HAP-1 (cell line): ENCODE results near the gene ZNF462.
"Not testable (repeated sequence)": the region's sequence is repeated elsewhere in the genome, so short reads cannot be mapped to it uniquely, and the experiment has no call there.

Experiments
- DNase-seq, 2 experiments: peaks; one replicate each; pipeline ENCODE4 v3.0.0-alpha.2; 2016 to 2020; ENCODE audit warnings: low spot score in 2 of 2
- H3K27me3 ChIP-seq: fragments of 250-450 bp; sonication (Bioruptor Pico); 2 replicates; pipeline ENCODE4 v1.5.1; 2020; ENCODE audit warnings: low read depth, mild to moderate bottlenecking, moderate library complexity
- H3K36me3 ChIP-seq: fragments of 250-450 bp; sonication (Bioruptor Pico); replicated peaks from 2 replicates; pipeline ENCODE4 v1.5.1; 2020; ENCODE audit warnings: mild to moderate bottlenecking
- H3K4me1 ChIP-seq: fragments of 250-450 bp; sonication (Bioruptor Pico); 2 replicates; pipeline ENCODE4 v1.5.1; 2020; ENCODE audit warnings: mild to moderate bottlenecking
- H3K4me3 ChIP-seq: fragments of 250-450 bp; sonication (Bioruptor Pico); 2 replicates; pipeline ENCODE4 v1.5.1; 2020; ENCODE audit warnings: mild to moderate bottlenecking, moderate library complexity
- H3K9me3 ChIP-seq: fragments of 250-450 bp; sonication (Bioruptor Pico); 2 replicates; pipeline ENCODE4 v1.5.1; 2020; ENCODE audit warnings: mild to moderate bottlenecking, moderate library complexity
- in situ Hi-C: fragments of 300-500 bp; cut with MboI; formaldehyde crosslinking; loops from 3 replicates; pipeline ENCODE4 v1.14.3; 2020; ENCODE audit warnings: low sequenced_read_pairs, inconsistent platforms, mixed read lengths

ZNF462 gene

DNA sequence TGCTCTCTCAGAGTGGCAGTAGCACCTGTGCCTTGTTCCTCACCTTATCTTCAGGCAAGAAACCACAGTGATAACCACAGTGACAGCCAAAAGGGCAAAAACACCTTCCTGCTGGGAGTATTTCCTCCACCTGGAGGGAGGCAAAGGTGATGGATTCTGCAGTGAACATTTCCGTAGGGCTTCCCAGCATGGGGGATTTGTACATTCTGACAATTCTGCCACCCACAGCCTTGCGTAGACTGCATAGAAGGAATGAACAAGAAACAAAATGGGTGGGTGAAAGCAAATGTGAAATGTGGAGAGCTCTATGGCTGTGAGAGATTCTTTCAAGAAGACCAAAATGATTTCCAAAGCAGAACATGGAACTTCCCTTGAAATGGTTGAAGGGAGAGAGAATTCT, 111.4 kb downstream of the ZNF462 start:
- Histone ChIP-seq H3K9me3 (no peaks in the 10 kb centered on the region), H3K27me3 (no peaks in the 10 kb centered on the region), H3K4me3 (no peak overlapping the region), H3K36me3 (peaks cover 55% of the 10 kb centered on the region), H3K4me1 (peaks cover 21% of the 10 kb centered on the region)
- in situ Hi-C loops, result no loop called here
- DNase-seq, result no peak

- H3K27me3 ChIP-seq, result no peaks in the 10 kb centered on the region
- no peak for DNase-seq
- peaks cover 2% of the 10 kb centered on the region; the same call in 1 of the 2 replicates for H3K4me1 ChIP-seq
- H3K36me3 ChIP-seq, result peaks cover 55% of the 10 kb centered on the region
- no peak overlapping the region for H3K4me3 ChIP-seq
- no peaks in the 10 kb centered on the region for H3K9me3 ChIP-seq
- in situ Hi-C loops, result no loop called here
Observed at GRCh38 chr9:106976772-106977171, 113.8 kb downstream of the ZNF462 start.

GRCh38 chr9:106980551-106981101, 117.7 kb downstream of the ZNF462 start:
- Histone ChIP-seq H3K4me3 (no peak overlapping the region), H3K9me3 (no peaks in the 10 kb centered on the region), H3K4me1 (peaks cover 24% of the 10 kb centered on the region), H3K27me3 (no peaks in the 10 kb centered on the region), H3K36me3 (peaks cover 28% of the 10 kb centered on the region)
- no peak for DNase-seq
- in situ Hi-C loops, result no loop called here

DNA sequence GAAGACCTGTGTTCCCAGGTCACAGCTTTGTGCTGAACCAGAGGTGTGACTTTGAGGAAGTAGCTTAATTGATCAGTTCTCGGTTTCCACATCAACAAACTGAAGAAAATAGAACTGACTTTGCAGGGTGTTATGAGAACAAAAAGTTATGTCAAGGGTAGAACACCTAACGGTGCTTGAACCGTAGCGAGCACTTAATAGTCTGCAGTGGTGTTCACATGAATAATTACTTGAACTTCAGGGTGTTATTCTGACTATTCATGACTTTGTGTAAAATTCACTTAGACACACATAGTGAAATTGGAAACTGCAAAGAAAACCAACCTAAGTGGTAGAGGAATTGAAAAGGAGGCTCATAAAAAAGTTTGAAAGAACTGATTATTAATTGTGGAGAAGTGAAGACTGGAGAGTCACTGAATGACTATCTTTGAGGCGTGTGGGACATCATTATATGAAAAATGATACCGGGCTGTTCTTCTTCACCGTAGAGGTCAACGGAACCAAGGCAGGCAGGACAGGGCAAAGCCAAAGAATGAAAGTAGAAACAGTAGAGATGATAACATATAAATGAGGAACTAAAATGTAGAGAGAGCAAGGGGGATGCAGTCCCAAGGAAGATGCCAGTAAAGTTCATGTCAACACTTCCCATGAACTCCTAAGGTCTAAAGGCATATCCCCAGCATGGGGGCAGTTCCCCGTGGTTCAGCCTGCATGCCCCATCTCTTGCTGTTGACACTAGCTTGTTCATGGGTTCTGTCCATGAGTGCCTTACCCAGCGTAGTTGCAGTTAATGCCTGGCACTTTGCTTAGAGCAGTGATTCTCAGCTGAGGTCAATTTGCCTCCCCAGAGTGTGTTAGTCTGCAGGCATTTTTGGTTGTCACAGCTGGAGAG, 118.7 kb downstream of the ZNF462 start:
- no peak for DNase-seq
- no peak overlapping the region for H3K4me3 ChIP-seq
- H3K27me3 ChIP-seq, result no peaks in the 10 kb centered on the region
- in situ Hi-C loops, result no loop called here
- H3K9me3 ChIP-seq, result no peaks in the 10 kb centered on the region
- peaks cover 24% of the 10 kb centered on the region for H3K4me1 ChIP-seq
- H3K36me3 ChIP-seq, result peaks cover 25% of the 10 kb centered on the region

DNA sequence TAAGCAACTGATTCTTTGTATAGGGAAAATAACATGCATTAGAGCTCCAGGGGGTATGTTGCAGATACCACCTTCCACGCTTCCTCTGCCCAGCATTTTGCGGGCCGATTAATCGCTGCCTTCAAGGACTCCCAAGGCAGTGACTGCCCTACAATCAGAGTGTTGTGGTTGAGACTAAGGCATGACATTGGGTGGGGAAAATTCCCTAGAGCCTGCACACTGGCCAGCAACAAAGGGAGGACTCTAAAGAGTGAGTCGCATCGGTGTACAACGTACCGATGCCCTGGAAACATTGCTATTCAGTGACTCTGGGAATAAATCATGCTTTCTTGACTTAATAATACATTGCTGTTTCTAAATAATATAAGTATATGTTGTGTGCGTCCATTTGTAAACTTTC, 119.7 kb downstream of the ZNF462 start:
- Histone ChIP-seq H3K27me3 (no peaks in the 10 kb centered on the region), H3K4me3 (no peak overlapping the region), H3K4me1 (peaks cover 24% of the 10 kb centered on the region), H3K36me3 (peaks cover 20% of the 10 kb centered on the region), H3K9me3 (no peaks in the 10 kb centered on the region)
- in situ Hi-C loops, result no loop called here
- peak in 1 of 2 experiments; percentile 26 for DNase-seq

DNA sequence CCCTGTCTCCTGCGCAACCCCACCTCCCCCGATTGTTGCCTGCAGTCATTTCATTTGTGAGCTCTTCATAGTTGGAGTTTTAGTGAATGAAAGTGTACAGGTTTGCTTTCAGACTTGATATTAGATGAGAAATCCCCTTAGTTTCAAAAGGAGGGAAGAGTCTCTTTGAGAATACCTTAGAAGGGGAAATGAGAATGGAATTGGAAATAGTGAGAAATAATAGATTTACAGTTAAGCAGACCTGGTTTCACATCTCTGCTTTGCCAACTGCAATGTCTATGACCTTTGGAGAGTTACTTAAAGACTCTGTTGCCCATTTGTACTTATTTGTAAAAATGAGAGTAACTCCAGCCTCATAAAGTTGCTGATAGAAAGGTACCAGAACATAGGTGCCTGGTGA, 120.4 kb downstream of the ZNF462 start:
- peaks cover 20% of the 10 kb centered on the region for H3K36me3 ChIP-seq
- no peaks in the 10 kb centered on the region for H3K27me3 ChIP-seq
- peak in 1 of 2 experiments; percentile 24 for DNase-seq
- H3K4me3 ChIP-seq, result no peak overlapping the region
- peaks cover 24% of the 10 kb centered on the region for H3K4me1 ChIP-seq
- in situ Hi-C loops, result no loop called here
- H3K9me3 ChIP-seq, result no peaks in the 10 kb centered on the region

DNA sequence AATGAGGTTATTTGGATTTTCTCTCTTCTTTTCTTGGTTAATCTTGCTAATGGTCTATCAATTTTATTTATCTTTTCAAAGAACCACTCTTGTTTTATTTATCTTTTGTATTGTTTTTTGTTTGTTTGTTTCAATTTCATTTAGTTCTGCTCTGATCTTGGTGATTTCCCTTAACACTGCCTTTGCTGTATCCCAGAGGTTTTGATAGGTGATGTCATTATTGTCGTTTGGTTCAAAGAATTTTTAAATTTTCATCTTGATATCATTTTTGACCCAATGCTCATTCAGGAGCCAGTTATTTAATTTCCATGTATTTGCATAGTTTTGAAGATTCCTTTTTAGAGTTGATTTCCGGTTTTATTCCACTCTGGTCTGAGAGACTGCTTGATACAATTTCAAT, 126.9 kb downstream of the ZNF462 start:
- H3K27me3 ChIP-seq, H3K9me3 ChIP-seq, H3K4me3 ChIP-seq, H3K4me1 ChIP-seq, DNase-seq, in situ Hi-C loops: not testable (repeated sequence)
- peaks cover 27% of the 10 kb centered on the region for H3K36me3 ChIP-seq

DNA sequence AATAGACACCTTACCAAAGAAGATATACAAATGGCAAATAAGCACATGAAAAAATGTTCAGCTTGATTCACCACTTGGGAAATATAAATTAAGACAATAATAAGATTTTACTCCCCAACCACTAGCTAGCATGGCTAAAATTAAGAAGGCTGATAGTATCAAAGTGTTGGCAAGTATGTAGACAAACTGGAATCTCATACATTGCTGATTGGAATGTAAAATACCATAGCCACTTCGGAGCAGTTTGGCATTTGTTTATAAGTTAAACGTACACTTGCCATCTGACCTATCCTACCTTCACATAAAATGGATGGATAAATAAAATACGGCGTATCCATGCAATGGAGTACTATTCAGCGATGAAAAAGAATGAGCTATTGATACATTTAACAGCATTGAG, 129.2 kb downstream of the ZNF462 start:
- no peak overlapping the region for H3K4me3 ChIP-seq
- H3K27me3 ChIP-seq, result no peaks in the 10 kb centered on the region
- H3K9me3 ChIP-seq, result no peaks in the 10 kb centered on the region
- no peak for DNase-seq
- H3K36me3 ChIP-seq, result peaks cover 25% of the 10 kb centered on the region
- in situ Hi-C loops, result no loop called here
- no peaks in the 10 kb centered on the region for H3K4me1 ChIP-seq

DNA sequence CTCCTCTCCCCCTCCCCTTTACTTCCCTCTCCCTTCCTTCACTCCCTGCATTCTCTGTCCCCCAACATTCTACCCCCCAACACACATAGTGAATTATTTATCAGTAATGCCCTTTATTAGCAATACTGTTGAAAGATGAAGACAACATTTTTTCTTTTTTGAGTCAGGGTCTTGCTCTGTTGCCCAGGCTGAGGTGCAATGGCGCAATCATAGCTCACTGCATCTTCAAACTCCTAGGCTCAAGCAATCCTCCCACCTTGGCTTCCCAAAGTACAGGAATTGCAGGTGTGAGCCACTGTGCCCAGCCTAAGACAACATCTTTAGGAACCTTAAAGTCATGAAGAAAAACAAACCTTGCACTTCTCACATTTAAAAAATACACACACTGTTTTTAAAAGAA, 130.6 kb downstream of the ZNF462 start:
- DNase-seq, result no peak
- in situ Hi-C loops, result no loop called here
- peaks cover 16% of the 10 kb centered on the region for H3K36me3 ChIP-seq

GRCh38 chr9:106994463-106994862, 131.5 kb downstream of the ZNF462 start:
- Histone ChIP-seq H3K36me3 (peaks cover 16% of the 10 kb centered on the region), H3K27me3 (no peaks in the 10 kb centered on the region), H3K4me1 (no peaks in the 10 kb centered on the region), H3K9me3 (no peaks in the 10 kb centered on the region), H3K4me3 (no peak overlapping the region)
- DNase-seq, result no peak
- in situ Hi-C loops, result no loop called here

More for the DNA sequence above, 130.6 kb downstream of the ZNF462 start:
- no peaks in the 10 kb centered on the region for H3K4me1 ChIP-seq
- H3K9me3 ChIP-seq, result no peaks in the 10 kb centered on the region
- no peaks in the 10 kb centered on the region for H3K27me3 ChIP-seq
- no peak overlapping the region for H3K4me3 ChIP-seq

DNA sequence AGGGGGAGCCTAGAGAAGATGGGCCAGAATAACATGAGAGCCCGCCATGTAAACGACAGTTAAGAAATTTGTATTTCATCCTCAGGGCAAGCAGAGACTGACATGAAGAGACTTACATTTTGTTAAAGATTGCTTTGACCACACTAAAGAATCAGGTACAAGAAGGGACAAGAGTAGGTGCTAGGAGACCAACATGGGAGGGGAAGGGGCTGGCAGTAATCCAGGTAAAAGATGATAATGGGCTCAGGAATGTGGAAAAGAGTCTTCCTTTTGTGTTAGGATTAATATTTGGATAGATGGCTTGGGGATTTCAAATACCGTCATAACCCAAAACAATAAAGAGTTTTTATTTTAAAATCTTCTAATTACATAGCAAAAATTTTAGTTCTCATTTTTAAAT, 137.3 kb downstream of the ZNF462 start:
- no peak for DNase-seq
- no peak overlapping the region for H3K4me3 ChIP-seq

GRCh38 chr9:107005201-107005600, 142.2 kb downstream of the ZNF462 start:
- Histone ChIP-seq H3K27me3 (no peaks in the 10 kb centered on the region), H3K36me3 (peaks cover 24% of the 10 kb centered on the region), H3K4me1 (peaks cover 17% of the 10 kb centered on the region), H3K4me3 (no peak overlapping the region), H3K9me3 (no peaks in the 10 kb centered on the region)
- in situ Hi-C loops, result no loop called here
- no peak for DNase-seq

More for the DNA sequence above, 137.3 kb downstream of the ZNF462 start:
- in situ Hi-C loops, result no loop called here
- Histone ChIP-seq H3K9me3 (no peaks in the 10 kb centered on the region), H3K27me3 (no peaks in the 10 kb centered on the region), H3K4me1 (no peaks in the 10 kb centered on the region), H3K36me3 (peaks cover 18% of the 10 kb centered on the region)

DNA sequence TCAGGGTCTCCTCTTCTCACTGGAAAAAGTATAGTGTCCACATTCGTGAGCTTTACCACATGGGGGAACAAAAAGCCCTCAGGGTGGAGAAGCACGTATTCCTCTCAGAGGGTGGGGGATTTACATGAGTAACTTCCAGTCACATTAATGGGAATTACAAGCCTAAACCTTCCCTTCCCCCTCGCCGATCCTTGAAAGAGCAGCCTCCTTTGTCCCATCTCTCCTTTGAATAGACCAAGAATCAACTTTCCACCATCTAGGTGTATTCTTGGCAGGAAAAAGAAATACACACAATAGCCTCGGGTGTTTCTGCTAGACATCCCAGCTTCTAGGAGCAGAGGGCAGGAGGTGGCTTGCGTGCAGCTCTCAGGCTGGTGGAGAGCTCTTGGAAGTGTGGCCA, 144.4 kb downstream of the ZNF462 start:
- peaks cover 17% of the 10 kb centered on the region for H3K4me1 ChIP-seq
- in situ Hi-C loops, result no loop called here
- no peaks in the 10 kb centered on the region for H3K27me3 ChIP-seq
- H3K36me3 ChIP-seq, result peaks cover 30% of the 10 kb centered on the region
- no peaks in the 10 kb centered on the region for H3K9me3 ChIP-seq
- no peak overlapping the region for H3K4me3 ChIP-seq
- DNase-seq, result peak; percentile 49 to 68

DNA sequence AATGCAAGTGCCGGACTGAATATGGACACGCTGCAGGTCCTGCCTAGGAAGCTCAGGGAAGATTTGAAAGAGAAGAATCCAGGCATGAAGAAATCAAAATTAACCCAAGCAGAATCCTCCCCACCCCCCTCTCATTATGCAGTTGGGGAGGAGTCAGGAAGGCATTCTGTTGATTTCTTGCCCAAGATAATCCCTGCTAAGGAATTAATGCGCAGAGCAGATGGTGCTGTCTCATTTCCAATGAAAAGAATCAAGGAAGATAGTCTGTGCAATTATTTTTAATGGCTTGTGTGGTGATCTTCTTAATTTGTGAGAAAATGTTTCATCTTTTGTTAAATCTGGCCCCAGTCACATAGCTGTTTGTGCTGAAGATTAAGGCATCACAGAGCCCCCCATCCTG, 145.0 kb downstream of the ZNF462 start:
- H3K9me3 ChIP-seq, result no peaks in the 10 kb centered on the region
- peaks cover 17% of the 10 kb centered on the region for H3K4me1 ChIP-seq
- H3K36me3 ChIP-seq, result peaks cover 29% of the 10 kb centered on the region
- no peaks in the 10 kb centered on the region for H3K27me3 ChIP-seq
- H3K4me3 ChIP-seq, result no peak overlapping the region
- DNase-seq, result peak in 1 of 2 experiments; percentile 37
- in situ Hi-C loops, result no loop called here
